Measurements from ENCODE around the gene F12.

F12 gene

DNA sequence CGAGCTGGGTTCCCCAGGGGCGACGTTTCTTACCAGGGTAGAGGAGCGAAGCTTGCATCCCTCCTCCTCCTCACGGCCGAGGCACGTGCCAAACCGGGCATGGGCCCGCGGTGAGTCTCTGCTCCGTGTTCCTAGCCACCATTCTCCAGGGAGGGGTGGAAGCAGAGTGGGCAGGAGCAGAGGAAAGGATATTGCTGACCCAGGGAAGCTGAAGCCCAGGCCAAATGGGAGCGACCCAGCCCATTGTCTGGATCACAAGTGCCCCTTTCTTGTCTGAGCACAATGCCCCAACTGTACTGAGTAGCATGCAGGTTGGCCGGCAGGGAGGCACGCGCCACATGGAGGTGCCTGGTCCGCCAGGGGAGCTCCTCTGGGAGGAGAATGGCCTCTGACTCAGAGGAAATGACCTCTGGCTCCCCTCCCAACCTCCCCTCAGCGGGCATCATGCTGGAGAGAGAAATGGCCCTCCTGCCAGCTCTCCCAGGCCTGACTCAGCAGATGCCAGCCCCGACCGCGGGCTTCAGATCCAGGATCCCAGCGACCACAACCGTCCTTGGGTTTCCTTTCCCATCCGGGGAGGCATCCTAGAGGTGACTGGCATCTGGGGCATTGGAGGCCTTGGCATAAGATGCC is 38.4 kb upstream of the F12 start:
- peak overlapping the region in 12 of 21 experiments; percentile 29 to 88 (median 70) for H3K27ac ChIP-seq
- peak overlapping the region in 4 of 7 experiments; percentile 51 to 73 (median 56) for H3K4me3 ChIP-seq

DNA sequence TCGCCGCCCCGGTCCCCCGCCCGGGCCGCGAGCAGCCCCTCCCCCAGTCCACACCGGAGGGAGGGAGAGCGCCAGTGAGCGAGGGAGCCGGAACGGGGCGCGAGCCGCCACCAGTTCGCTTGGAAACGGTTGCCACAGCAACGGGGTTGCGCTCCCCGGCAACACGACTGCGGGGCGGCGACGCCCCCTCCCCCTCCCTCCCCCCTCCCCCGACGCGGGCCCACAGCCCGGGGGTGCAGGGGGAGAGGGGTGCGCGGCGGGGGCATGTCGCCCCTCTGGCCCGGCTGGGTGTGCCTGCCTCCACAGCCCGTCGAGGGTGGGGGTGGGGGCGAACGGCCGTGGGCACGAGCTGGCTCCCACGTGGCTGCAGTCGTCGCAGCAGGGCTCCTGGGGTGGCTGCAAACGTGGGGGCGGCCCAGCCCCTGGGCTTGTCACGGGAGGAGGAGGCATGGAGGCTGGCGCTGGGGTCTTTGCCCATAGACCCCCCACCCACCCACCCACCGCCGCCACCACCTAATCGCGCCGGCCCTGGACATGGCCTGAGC is 37.8 kb upstream of the F12 start:
- peak overlapping the region; percentile 50 to 73 (median 58) for H3K4me3 ChIP-seq
- peak overlapping the region in 17 of 21 experiments; percentile 25 to 88 (median 67) for H3K27ac ChIP-seq

DNA sequence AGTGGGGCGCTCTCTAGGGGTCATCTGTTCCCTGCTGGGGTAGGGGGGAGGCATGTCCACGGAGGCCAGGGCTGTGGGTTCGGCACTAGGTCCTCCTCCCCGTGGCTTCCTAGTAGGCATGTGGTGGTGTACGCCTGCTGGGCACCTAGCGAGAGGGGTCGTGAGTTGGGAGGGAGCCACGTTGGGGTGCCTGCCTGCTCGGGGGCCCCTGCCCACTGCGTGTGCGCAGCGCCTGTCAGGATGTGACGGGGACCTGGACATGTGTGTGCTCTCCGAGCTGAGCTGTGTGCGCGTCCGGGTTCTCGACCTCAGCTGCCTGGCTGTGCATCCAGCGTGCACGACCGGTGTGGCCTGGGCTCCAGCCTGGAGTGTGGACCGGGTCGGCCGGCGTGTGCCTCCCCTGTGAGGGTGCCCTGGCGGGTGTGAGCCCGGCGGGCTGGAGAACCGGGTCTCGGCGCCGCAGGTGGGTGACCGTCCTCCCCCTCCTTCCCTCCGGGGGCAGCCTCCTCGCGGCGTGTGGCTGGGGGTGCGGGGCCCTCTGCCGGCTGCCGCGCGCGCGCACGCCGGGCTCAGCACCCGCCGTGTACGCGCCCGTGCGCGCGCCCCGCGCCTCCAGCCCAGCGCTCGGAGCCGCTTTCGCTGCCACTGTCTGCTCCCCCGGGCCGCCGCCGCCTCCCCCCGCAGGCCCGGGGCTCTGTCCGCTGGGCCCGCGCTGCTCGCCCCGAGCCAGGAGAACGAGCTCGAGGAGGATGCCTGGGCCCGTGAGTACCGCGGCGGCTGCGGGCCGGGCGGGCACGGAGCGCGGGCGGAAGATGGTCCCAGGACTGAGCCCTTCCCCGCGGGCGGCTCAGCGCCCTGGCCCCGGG is 37.1 kb upstream of the F12 start, which contains the start of gene PRR7:
Gene PRR7, plus strand, starts transcription at position 615 of the 866 bp plus-strand sequence. CDS start 8,254 bp downstream, outside the sequence.
- H3K27ac ChIP-seq, result peak within 1 kb of the TSS in 17 of 21 experiments; percentile 25 to 88 (median 67)
- peak within 1 kb of the TSS; percentile 50 to 73 (median 58) for H3K4me3 ChIP-seq

DNA sequence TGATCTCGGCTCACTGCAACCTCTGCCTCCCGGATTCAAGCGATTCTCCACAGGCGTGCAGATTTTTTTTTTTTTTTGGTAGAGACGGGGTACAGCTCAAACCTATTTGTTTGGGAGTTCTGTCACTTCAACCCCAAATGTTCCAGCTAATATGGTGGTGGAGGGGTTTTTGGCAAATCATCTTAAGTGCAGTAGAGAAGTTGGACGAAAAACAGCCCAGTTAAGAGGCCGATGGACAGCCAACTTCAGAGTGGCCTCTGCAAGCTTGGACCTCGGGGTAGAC is 36.5 kb upstream of the F12 start:
- peak overlapping the region in 5 of 7 experiments; percentile 51 to 73 (median 58) for H3K4me3 ChIP-seq
- H3K27ac ChIP-seq, result peak overlapping the region in 12 of 21 experiments; percentile 2 to 88 (median 69)

DNA sequence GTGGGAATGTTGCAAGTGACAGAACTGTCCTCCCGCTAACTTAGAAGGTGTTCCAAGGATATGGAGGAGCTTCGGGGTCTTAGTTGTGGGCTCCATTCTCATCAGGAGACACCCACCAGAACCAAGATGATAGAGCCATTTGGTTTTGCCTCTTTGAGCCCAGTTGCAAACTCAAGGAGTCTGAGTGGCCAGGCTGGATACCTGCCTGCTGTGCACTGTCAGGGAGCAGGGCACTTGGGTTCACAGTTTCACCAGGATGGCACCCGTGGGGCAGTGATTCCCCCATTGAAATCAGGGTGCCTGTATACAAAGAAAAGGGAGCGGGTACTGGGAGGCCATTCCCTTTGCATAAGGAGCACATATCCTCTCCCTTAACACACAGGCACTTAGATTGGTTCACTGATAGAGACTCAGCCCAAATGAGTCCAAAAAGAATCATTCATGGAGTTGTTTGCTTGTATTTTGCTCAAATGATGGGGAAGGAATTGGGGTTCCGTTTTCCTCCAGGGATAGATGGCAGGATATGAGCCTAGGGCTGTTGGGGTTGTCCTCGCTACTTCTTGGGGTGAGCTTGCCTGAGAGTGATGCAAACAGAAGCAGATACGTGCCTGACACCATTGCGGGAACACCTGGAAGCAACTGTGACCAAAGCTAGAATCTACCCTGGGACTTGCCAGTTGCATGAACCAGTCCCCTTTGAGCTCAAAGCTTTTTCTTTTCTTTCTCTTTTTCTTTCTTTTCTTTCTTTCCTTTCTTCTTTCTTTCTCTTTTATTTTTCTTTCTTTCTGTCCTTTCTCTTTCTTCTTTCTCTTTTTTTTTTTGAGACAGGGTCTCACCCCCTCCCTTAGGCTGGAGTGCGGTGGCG is 35.9 kb upstream of the F12 start:
- Histone ChIP-seq H3K27ac (peak overlapping the region in 8 of 21 experiments; percentile 2 to 88 (median 38)), H3K4me3 (no peak overlapping the region)

DNA sequence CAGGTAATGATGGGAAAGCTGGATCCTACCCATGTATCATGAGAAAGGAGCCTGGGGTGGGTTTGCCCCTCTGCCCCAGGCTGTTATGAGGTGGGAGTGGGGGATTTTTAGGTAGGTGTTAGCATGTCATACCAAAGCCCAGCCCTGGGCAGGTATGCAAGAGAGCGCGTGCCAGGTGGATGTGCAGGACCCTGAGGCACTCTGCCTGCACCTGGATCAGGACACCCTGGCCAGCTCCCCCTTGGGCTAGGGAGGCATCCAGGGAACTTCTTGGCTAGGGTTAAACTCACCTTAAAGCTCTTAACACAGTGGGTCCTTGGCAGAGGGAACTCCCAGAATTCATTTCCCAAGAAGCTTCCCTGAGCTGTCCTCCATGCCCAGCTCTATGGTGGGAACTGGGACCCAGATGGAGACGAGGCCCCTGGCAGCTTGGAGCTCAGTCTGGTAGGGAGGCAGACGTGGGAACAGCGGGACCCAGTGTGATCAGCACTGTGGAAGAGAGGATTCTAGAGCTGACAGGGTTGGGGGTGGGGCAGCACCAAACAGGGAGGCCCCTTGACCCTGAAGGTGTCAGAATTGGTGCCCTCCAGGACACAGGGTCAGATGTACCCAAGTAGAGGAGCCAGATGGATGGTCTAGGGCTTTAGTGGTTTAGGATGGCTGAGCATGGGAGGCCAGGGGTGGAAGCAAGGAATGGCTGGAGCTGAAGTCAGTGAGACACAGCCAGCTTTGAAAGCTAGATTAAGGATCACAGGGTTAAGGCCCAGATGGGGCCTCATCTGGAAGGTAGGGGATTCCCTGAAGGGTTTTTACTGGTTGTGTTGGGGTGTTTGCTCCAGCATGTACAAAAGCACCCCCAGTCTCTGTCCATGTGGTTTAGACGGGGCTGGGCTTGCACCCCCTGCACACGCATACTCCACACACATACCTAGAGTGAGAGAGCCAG is 35.0 kb upstream of the F12 start:
- Histone ChIP-seq H3K4me3 (no peak overlapping the region), H3K27ac (peak overlapping the region in 7 of 21 experiments; percentile 10 to 88 (median 49))

DNA sequence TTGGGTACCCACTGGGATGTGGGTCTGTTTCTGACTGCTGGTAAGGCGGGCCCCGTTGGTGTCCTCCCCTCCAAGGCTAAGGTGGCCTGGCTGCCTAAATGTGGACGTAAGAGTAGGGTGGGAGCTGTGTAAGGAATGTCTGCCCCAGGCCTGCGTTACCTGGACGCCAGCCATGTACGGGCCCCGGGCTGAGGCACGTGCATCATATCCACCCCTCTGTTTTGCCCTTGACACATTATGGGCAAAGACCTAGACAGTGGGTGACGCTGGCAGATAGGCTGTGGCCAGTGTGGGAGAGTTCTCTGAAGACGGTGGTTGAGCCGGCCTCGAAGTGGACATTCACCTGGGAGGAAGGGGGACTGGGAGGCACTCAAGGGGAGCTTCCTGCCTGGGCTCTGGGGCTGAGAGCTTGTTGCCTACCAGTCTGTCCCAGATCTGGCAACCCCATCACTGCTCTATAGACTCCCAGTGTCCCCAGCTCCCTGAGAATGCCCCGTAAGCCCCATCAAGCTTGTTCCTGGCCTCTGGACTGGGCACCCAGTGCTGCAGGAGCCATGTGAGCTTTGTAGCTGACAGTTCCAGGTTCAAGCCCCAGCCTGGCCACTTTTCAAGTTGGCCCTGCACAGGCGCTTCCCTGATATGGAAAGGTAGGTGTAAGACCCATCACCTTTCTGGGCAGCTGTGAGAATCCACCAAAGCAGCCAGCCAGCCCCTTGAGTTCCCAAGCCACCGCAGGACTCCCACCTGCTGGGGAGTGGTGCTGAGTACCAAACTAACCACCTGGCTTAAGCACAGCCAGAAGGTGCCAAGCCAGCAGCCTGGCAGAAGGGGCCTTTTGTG is 34.0 kb upstream of the F12 start:
- no peak overlapping the region for H3K4me3 ChIP-seq
- H3K27ac ChIP-seq, result peak overlapping the region in 8 of 21 experiments; percentile 7 to 62 (median 24)

DNA sequence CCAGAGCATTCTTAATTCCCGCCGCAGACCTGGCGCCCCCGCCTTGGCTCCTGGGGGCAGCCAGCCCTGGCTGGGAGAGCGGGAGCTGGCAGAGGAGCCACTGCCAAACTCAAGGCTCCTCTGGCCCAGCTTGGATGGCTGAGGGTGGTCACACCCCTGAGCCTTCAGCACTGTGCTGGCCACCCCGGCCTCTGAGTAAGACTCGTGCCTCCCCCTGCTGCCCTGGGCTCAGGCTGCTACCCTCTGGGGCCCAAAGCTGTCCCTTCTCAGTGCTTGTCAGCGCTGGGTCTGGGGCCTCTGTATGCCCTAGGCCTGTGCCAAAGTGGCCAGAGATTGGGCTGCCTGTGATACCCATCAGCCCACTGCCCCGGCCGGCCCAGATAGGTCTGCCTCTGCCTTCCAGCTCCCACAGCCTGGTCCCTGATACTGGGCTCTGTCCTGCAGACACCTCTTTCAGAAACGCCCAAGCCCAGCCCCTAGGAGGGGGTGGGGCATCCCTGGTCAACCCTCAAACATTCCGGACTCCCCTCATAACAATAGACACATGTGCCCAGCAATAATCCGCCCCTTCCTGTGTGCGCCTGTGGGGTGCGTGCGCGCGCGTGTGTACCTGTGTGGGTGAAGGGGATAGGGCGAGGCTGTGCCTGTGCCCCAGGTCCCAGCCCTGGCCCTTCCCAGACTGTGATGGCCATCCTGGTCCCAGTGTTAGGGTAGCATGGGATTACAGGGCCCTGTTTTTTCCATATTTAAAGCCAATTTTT is 32.9 kb upstream of the F12 start:
- Histone ChIP-seq H3K27ac (peak overlapping the region in 2 of 21 experiments; percentile 9 to 19), H3K4me3 (no peak overlapping the region)

DNA sequence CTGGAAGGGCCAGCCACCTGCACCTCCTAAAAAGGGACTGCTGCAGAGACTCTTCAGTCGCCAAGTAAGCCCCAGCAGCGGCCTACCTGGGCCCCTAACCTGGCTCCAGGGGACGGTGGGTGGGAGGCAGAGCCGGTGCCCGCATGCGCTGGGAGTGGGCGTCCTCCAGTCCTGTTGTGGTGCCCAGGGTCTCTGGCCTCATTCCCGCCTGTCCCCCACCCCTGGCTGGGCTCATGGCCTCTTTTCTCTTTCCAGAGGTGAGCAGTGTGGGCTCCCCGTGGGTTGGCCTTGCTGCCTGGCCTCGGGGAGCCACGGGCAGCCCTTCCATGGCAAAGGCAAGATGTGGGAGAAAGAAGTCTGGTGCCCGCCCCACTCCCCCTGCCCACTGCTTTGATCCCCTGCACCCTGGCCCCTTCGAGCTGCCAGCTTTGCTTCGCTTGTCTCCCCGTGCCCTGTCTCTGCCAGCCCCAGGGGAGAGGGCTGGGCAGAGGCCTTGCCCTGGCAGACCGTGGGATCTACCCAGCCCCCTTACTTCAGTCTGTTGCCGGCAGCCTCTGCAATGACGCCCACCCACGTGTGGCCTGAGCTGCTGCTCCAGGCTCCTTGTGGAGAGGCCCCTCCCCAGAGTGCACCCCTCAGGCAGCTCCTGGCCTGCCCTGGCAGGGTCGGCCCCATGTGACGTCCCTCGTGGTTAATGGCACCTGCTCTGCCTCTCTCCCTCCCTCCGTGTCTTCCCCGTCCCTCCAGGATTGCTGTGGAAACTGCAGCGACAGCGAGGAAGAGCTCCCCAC is 31.8 kb upstream of the F12 start:
- peak overlapping the region in 10 of 21 experiments; percentile 13 to 73 (median 40) for H3K27ac ChIP-seq
- no peak overlapping the region for H3K4me3 ChIP-seq

DNA sequence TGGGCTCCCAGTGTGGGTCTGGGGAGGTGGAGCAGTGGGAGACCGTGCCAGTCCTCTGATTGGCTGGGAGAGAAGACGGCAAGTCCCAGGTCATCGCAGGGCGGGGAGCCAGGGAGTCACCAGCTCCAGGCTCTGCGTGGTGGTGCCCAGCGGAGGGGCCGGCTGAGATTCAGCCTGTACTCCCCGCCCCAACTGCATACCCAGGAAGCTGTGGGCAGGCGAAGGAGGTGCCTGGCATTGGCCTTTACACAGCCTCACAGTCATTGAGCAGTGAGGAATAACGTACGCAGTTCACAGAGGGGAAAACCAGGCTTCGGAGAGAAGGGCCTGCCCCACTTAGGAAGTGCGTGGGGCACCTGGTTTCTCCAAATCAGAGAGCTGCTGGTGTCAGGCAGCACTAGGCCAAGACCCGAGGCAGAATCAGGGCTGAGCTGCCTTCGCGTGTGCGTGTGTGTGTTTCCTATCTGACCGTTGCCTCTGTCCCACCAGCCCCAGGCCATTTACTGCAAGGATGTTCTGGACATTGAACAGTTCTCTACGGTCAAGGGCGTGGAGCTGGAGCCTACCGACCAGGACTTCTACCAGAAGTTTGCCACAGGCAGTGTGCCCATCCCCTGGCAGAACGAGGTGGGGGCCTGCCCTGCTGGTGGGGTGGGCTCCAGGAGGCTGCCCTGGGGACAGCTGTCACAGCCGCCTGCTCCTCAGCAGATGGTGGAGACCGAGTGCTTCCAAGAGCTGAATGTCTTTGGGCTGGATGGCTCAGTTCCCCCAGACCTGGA is 31.0 kb upstream of the F12 start:
- peak overlapping the region in 12 of 21 experiments; percentile 13 to 73 (median 30) for H3K27ac ChIP-seq

DNA sequence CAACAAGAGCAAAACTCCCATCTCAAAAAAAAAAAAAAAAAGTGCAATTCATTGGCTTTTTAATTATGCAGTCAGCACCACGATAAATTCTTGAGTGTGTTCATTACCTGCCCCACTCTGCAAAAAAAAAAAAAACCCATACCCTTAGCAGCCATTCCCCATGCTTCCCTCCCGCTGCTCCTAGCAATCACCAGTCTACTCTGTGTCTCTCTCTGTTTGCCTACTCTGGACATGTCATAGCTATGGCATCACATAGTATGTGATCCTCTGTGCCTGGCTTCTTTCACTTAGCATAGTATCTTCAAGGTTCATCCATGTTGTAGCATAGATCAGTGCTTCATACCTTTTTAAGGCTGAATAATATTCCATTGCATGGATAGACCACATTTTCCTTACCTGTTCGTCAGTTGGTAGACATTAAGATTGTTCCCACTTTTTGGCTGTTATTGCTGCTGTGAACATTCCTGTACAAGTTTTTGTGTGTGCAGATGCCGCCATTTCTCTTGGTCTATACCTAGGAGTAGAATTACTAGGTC is 30.2 kb upstream of the F12 start:
- no peak overlapping the region for H3K4me3 ChIP-seq
- peak overlapping the region in 1 of 21 experiments; percentile 72 for H3K27ac ChIP-seq

More for the DNA sequence above, 31.0 kb upstream of the F12 start:
- H3K4me3 ChIP-seq, result no peak overlapping the region

DNA sequence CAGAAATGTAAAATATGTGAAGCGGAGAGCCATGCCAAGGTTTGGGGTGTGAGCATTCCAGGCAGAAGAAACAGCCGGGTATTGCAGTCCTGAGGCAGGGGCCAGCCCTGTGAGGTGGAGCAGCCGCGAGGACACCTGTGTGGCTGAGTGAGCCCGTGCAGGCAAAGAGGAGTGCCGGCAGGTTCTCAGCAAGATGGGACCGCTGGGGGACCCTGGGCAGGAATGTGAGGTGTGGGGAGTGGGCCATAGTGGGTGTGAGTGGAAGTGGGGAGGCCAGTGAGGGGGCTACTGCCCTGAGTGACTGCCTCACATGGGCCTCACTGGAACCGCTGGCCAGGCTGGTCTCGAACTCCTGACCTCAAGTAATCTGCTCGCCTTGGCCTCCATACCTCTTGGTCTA is 29.1 kb upstream of the F12 start:
- no peak overlapping the region for H3K27ac ChIP-seq

DNA sequence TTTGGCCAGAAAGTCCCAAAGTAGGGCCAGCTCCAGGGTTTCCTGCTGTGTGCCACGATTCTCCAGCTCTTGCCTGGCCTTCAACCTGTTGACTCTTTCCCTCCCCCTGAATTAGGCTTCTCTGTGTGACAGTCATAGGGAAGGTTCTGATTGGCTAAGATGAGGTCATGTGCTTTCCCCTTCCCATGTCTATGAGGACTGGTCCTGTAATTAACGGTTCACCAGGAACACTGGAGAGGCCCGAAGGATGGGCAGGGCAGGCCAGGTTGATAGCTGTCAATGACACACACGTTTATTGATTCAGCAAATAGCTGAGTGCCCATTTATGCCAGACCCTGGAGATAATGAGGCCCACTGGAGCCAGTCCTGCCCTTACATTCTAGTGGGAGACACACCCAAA is 28.3 kb upstream of the F12 start:
- Histone ChIP-seq H3K27ac (no peak overlapping the region), H3K4me3 (no peak overlapping the region)

More for the DNA sequence above, 29.1 kb upstream of the F12 start:
- no peak overlapping the region for H3K4me3 ChIP-seq

DNA sequence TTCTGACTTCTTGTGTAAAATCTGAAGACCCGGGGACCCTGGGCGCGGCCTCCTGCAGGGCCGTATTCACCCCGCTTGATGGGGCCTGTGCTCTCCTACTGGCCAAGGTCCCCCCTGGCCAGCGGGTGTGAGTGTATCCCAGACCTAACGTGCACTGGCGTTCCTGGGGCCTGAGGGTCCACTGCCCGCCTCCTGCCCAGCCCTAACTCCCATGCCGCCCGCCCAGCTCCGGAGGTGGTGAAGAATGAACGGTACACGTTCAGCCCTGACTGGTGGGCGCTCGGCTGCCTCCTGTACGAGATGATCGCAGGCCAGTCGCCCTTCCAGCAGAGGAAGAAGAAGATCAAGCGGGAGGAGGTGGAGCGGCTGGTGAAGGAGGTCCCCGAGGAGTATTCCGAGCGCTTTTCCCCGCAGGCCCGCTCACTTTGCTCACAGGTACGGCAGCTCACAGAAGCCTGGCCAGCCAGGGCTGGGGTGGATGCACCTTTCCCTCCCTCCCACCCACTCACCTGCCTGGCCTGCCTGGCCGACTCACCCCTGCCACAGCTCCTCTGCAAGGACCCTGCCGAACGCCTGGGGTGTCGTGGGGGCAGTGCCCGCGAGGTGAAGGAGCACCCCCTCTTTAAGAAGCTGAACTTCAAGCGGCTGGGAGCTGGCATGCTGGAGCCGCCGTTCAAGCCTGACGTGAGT is 26.6 kb upstream of the F12 start:
- no peak overlapping the region for H3K27ac ChIP-seq
- H3K4me3 ChIP-seq, result no peak overlapping the region
